Stomach smooth muscle (tissue), 2 donors: Measurements from ENCODE around the gene RPTOR.

Experiments used
- H3K27ac ChIP-seq: one replicate; pipeline ENCODE4 v1.7.0; 2013; ENCODE audit warnings: mild to moderate bottlenecking, low read length, inconsistent platforms
- H3K27me3 ChIP-seq, 2 donors: one replicate each; pipeline ENCODE4 v1.7.0; 2013; ENCODE audit warnings: low read length in 2 of 2; ENCODE audit not compliant: insufficient read depth in 2 of 2, control insufficient read depth in 1 of 2
- H3K36me3 ChIP-seq, 2 donors: one replicate each; pipeline ENCODE4 v1.7.0; 2013; ENCODE audit warnings: low read length in 2 of 2; ENCODE audit not compliant: control insufficient read depth in 2 of 2, insufficient read depth in 2 of 2
- H3K4me1 ChIP-seq: one replicate; pipeline ENCODE4 v1.7.0; 2013; ENCODE audit warnings: low read length; ENCODE audit not compliant: control insufficient read depth, insufficient read depth
- H3K4me3 ChIP-seq, 2 donors: one replicate each; pipeline ENCODE4 v1.7.0; 2013; ENCODE audit warnings: low read length in 2 of 2
- H3K9ac ChIP-seq, 2 donors: one replicate each; pipeline ENCODE4 v1.7.0; 2013; ENCODE audit warnings: low read length in 2 of 2, mild to moderate bottlenecking in 1 of 2
- H3K9me3 ChIP-seq, 2 donors: one replicate each; pipeline ENCODE4 v1.7.0; 2013; ENCODE audit warnings: low read length in 2 of 2; ENCODE audit not compliant: control insufficient read depth in 2 of 2
- donor health status: healthy.
- donor health status: Pancreatic carcinoma.

RPTOR gene

DNA sequence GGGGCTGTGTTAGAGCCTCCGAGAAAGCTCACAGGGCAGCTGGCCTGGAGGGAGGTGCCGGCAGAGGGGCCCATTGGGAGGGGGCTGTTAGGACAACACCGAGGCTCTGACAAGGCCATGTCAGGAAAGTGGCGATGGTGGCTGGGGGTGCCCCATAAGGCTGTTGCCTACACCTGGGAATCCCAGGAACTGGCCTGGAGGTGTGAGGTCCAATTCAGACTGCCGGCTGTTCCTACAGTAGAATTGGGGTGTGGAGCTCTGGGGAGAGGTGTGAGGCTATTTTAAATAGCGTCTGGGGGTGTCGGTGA is 292.0 kb downstream of the RPTOR start:
- no peaks in the 10 kb centered on the region for H3K27me3 ChIP-seq
- H3K9me3 ChIP-seq = no peaks in the 10 kb centered on the region
- H3K4me1 ChIP-seq = peaks cover 18% of the 10 kb centered on the region
- H3K27ac ChIP-seq = no peak overlapping the region
- H3K4me3 ChIP-seq = no peak overlapping the region
- H3K9ac ChIP-seq = no peak overlapping the region
- H3K36me3 ChIP-seq = no peaks in the 10 kb centered on the region

DNA sequence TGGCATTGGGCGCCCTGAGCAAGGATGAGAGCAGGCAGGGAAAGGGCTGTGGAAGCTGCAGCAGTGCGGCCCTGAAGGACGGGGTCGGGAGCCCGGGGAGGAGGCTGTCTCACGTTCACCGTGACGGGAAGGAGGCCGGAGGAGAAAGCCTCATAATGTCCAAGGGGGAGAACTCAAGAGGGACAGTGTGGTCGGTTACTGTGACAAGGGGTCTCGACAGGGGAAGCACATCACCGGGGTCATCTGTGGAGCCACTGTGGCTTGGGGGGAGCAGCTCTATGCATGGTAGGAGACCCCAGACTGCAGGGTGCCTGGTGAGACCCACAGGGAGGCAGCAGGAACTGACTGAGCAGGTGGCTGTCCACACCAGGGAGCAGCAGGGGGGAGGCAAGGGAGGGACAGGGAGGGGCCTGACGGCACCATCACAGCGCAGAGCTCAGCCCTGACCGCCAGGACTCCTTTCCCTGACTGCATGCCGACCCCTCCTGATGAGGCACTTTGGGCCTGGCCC is 292.4 kb downstream of the RPTOR start:
- H3K9ac ChIP-seq = no peak overlapping the region
- H3K27me3 ChIP-seq = no peaks in the 10 kb centered on the region
- no peaks in the 10 kb centered on the region for H3K36me3 ChIP-seq
- H3K4me3 ChIP-seq = no peak overlapping the region
- H3K9me3 ChIP-seq = no peaks in the 10 kb centered on the region
- H3K4me1 ChIP-seq = peaks cover 16% of the 10 kb centered on the region
- H3K27ac ChIP-seq = no peak overlapping the region

DNA sequence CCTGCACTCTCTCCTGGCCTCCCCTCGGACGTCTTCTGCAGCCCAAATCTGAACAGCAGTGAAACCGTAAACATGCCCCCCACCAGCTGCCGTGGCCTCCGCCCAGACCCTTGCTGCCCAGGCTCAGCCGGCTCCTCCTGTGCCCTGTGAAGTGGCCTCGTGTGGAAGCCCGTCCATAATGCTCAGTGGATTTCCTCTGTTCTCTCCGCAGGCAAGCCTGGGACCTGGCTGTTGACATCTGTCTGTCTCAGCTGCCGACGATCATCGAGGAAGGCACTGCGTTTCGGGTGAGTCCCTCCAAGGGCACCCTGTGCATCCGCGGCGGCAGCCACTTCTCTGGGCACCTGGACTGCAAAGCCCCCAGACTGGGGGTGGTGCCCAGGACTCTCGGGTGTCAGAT is 293.1 kb downstream of the RPTOR start:
- Histone ChIP-seq H3K36me3 (peaks cover 0 to 3% of the 10 kb centered on the region in 2 donors), H3K27ac (no peak overlapping the region), H3K9me3 (no peaks in the 10 kb centered on the region), H3K4me1 (peaks cover 10% of the 10 kb centered on the region), H3K9ac (no peak overlapping the region), H3K4me3 (no peak overlapping the region), H3K27me3 (no peaks in the 10 kb centered on the region)

DNA sequence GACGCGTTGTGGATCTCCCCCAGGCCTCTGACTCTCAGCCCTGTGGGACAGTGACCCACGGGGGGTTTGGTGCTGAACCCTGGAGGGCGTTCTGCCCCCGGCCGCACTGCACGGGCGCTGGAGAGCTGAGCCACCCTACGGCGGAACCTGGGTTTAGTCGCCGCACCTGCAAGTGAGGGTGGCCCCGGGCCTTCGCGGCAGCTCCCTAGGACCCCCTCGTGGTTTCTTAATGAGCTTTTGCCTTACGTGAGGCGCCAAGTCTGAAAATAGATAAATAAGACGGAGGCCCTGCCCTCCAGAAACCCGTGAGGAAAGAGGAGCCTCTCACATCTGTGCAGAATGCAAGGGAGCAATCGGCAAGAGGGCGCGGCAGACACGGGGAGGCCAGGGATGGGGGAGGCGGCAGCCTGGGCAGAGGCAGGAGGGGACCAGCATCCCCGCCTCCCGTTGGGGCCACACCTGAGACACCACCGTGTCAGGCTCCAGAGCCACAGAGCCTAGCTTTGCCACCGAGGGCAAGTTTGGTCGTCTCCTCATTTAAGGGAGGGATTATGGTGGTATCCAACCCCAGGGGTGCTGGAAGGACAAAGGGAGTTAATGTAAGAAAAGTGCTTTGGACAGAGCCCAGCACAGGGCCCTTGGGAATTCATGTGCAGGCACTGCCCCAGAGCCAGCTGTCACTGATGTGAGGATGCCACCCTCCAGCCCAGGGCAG is 293.8 kb downstream of the RPTOR start:
- peaks cover 0 to 3% of the 10 kb centered on the region in 2 donors for H3K36me3 ChIP-seq
- H3K27me3 ChIP-seq = no peaks in the 10 kb centered on the region
- H3K27ac ChIP-seq = no peak overlapping the region
- H3K4me1 ChIP-seq = peaks cover 5% of the 10 kb centered on the region
- no peak overlapping the region for H3K9ac ChIP-seq
- no peaks in the 10 kb centered on the region for H3K9me3 ChIP-seq
- H3K4me3 ChIP-seq = no peak overlapping the region

DNA sequence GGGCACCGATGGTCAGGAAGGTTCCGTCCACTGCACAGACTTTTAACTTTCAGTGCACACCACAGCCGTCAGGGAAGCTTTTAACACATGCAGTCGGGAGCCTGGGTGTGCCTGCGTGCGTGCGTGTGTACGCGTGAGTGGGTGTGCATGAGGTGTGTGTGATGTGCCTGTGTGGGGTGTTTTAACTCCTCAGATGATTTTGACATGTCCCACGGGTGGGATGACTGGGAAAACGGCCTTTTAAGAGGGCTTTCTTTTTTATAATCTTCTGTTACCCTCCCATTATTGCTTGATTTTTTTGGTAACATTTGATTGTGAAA is 294.3 kb downstream of the RPTOR start:
- H3K36me3 ChIP-seq = peaks cover 0 to 3% of the 10 kb centered on the region in 2 donors
- no peak overlapping the region for H3K4me3 ChIP-seq
- no peak overlapping the region for H3K9ac ChIP-seq
- no peaks in the 10 kb centered on the region for H3K9me3 ChIP-seq
- H3K27ac ChIP-seq = no peak overlapping the region
- no peaks in the 10 kb centered on the region for H3K27me3 ChIP-seq
- peaks cover 1% of the 10 kb centered on the region for H3K4me1 ChIP-seq

DNA sequence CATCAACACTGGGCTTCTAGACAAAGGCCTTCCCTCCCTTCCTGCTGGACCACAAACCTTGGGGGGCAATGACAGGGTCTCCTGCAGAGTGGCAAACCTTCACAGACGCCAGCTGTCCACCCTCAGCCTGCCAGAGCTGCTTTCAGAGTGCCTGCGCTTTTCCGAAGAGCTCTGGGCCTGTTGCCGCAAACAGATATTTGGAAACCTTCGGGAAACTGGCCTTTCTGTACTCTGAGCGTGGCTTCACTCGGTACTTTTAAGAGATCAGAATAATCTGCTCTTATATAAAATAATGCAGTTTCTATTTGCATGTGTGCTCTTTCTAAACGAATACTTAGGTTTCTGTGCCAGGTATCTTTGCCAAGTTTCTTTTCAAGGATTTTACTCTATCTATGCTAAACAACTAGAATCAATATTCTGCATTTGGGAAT is 294.9 kb downstream of the RPTOR start:
- Histone ChIP-seq H3K4me3 (no peak overlapping the region), H3K36me3 (peaks cover 0 to 3% of the 10 kb centered on the region in 2 donors), H3K9me3 (no peaks in the 10 kb centered on the region), H3K27me3 (no peaks in the 10 kb centered on the region), H3K27ac (no peak overlapping the region), H3K9ac (no peak overlapping the region), H3K4me1 (no peaks in the 10 kb centered on the region)

DNA sequence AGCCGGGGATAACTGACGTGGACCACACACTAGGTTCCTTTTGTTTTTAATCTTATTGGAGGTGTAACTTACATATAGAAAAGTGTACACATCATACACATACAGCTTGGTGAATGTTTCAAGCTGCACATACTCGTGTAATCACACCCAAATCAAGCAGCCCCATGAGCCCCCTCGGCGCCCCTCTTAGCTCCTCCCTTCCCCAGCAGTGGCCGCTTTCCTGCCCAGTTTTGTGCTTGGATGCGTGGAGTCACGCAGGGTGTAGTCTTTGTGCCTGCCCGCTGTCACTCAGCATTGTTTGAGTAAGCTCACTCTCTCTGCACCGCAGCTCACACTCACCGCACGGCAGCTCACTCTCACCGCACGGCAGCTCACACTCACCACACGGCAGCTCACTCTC is 295.3 kb downstream of the RPTOR start:
- H3K9me3 ChIP-seq = no peaks in the 10 kb centered on the region
- no peak overlapping the region for H3K9ac ChIP-seq
- H3K4me1 ChIP-seq = no peaks in the 10 kb centered on the region
- no peaks in the 10 kb centered on the region for H3K27me3 ChIP-seq
- no peak overlapping the region for H3K4me3 ChIP-seq
- no peak overlapping the region for H3K27ac ChIP-seq
- H3K36me3 ChIP-seq = peaks cover 0 to 3% of the 10 kb centered on the region in 2 donors

DNA sequence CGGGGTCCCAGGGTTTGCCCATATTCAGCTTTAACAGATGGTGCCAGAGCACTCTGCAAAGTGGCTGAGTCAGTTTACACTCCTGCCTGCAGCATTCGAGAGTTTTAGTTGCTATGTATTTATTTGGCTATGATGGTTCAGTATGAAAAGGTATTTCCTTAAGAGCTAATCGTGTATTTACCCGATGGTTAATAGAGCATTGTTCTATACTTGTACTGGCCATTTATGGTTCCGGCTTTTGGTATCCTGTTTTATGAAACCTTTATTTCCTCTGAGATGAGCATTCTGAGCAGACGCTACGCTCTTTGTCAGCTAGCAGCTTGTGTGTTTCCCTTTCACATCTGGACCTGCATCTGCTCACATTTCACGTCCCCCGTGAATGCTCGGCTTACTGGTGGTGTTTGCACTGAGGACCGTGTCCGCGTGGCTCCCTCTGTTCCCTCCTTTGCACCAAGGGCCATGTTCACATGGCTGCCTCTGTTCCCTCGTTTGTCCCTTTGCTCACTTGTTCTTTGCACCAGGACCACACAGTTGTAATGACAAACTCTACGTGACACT is 297.9 kb downstream of the RPTOR start:
- Histone ChIP-seq H3K9me3 (no peaks in the 10 kb centered on the region), H3K9ac (no peak overlapping the region), H3K27ac (no peak overlapping the region), H3K4me1 (no peaks in the 10 kb centered on the region), H3K4me3 (no peak overlapping the region), H3K27me3 (no peaks in the 10 kb centered on the region), H3K36me3 (peaks cover 7% of the 10 kb centered on the region in 2 donors)

DNA sequence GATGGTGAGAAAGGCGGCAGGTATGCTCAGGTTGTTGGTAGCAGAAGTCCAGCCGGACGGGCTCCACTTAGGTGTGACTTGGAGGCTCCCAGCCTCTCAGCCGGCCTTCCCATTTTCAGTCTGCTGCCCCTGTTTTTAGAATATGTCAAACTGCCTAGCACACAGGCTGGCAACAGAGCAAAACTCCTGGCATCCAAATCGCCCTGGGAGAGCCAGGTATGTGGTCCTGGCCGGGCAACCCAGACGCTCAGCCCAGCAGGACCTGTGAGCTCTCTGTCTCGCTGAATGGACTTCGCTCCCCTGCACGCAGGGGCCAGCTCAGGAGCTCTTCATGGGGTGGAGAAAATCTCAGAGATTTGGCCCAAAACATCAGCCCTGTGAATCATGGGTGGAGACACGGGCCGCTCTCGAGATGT is 299.1 kb downstream of the RPTOR start:
- no peak overlapping the region for H3K4me3 ChIP-seq
- no peak overlapping the region for H3K9ac ChIP-seq
- no peak overlapping the region for H3K27ac ChIP-seq
- no peaks in the 10 kb centered on the region for H3K9me3 ChIP-seq
- no peaks in the 10 kb centered on the region for H3K4me1 ChIP-seq
- H3K27me3 ChIP-seq = no peaks in the 10 kb centered on the region
- peaks cover 7 to 10% of the 10 kb centered on the region in 2 donors for H3K36me3 ChIP-seq

DNA sequence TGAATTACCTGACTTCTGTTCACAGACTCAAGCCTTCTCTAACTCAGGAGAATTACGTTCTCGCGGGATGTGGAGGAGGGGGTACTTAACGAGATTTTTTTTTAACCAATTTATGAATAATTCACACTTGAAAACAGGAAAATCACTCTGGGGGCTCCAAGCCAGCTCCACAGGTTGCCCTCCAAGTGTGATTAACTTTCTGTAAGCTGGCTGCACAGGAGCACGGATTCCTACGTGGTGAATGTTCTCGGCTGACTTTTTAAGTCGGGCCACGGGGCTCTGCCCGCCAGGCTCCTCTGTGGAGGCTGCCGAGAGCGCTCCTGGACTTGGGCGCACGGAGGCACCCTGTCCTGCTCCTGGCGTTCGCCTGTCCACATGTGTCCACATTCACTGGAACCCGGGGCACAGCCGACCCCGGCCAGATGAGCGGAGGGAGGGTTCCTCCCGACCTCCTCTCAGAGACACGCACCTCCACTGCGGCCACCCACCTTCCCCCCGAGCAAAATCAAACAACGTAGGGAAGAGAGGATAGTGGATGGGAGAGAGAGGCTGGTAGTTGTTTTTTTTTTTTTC is 299.9 kb downstream of the RPTOR start:
- H3K27ac ChIP-seq = no peak overlapping the region
- H3K4me1 ChIP-seq = no peaks in the 10 kb centered on the region
- H3K4me3 ChIP-seq = no peak overlapping the region
- H3K36me3 ChIP-seq = peaks cover 7 to 10% of the 10 kb centered on the region in 2 donors
- no peak overlapping the region for H3K9ac ChIP-seq
- no peaks in the 10 kb centered on the region for H3K27me3 ChIP-seq
- H3K9me3 ChIP-seq = no peaks in the 10 kb centered on the region
